ENCODE measurements around the gene MGMT. TPM values are rescaled to one million over a fixed set of nuclear protein-coding genes. Genes with fewer than 3 reads are reported as not detected.

MGMT gene
- polyA plus RNA-seq, 2 donors, result 8.6 to 13.0 TPM

- 90 to 94% methylated on average over 10 to 11 of the region's 11 CpGs for WGBS, 2 donors
- Histone ChIP-seq H3K27ac (ENCODE audit: low read depth in 2 of 2, low read length in 1 of 2) (no peak overlapping the region), H3K9me3 (ENCODE audit: control insufficient read depth in 2 of 2, insufficient read depth in 1 of 2, low read depth in 1 of 2, low read length in 1 of 2) (peaks cover 0 to 3% of the 10 kb centered on the region in 2 donors), H3K4me1 (ENCODE audit: control insufficient read depth in 2 of 2, insufficient read depth in 2 of 2, low read length in 1 of 2) (peaks cover 0 to 2% of the 10 kb centered on the region in 2 donors), H3K36me3 (ENCODE audit: control insufficient read depth in 2 of 2, insufficient read depth in 2 of 2, low read length in 1 of 2) (no peaks in the 10 kb centered on the region), H3K4me3 (ENCODE audit: low read depth in 1 of 2, low read length in 2 of 2) (no peak overlapping the region), H3K27me3 (ENCODE audit: control insufficient read depth in 1 of 2, insufficient read depth in 2 of 2, low read length in 2 of 2) (no peaks in the 10 kb centered on the region)
These were observed 239.5 kb downstream of the MGMT start for GRCh38 chr10:129706523-129706922.

GRCh38 chr10:129707406-129708388 lies 240.7 kb downstream of the MGMT start:
- Histone ChIP-seq H3K4me1 (ENCODE audit: control insufficient read depth in 2 of 2, insufficient read depth in 2 of 2, low read length in 1 of 2) (peaks cover 0 to 2% of the 10 kb centered on the region in 2 donors), H3K9me3 (ENCODE audit: control insufficient read depth in 2 of 2, insufficient read depth in 1 of 2, low read depth in 1 of 2, low read length in 1 of 2) (peaks cover 0 to 3% of the 10 kb centered on the region in 2 donors), H3K4me3 (ENCODE audit: low read depth in 1 of 2, low read length in 2 of 2) (no peak overlapping the region), H3K27ac (ENCODE audit: low read depth in 2 of 2, low read length in 1 of 2) (no peak overlapping the region), H3K27me3 (ENCODE audit: control insufficient read depth in 1 of 2, insufficient read depth in 2 of 2, low read length in 2 of 2) (no peaks in the 10 kb centered on the region), H3K36me3 (ENCODE audit: control insufficient read depth in 2 of 2, insufficient read depth in 2 of 2, low read length in 1 of 2) (no peaks in the 10 kb centered on the region)
- 61 to 70% methylated on average over 37 of the region's 37 CpGs for WGBS, 2 donors

- H3K36me3 ChIP-seq (ENCODE audit: control insufficient read depth in 2 of 2, insufficient read depth in 2 of 2, low read length in 1 of 2), result no peaks in the 10 kb centered on the region
- WGBS, 2 donors, result 88 to 91% methylated on average over 7 of the region's 7 CpGs
- H3K4me1 ChIP-seq (ENCODE audit: control insufficient read depth in 2 of 2, insufficient read depth in 2 of 2, low read length in 1 of 2), result peaks cover 0 to 2% of the 10 kb centered on the region in 2 donors
- H3K27me3 ChIP-seq (ENCODE audit: control insufficient read depth in 1 of 2, insufficient read depth in 2 of 2, low read length in 2 of 2), result no peaks in the 10 kb centered on the region
- no peaks in the 10 kb centered on the region for H3K9me3 ChIP-seq (ENCODE audit: control insufficient read depth in 2 of 2, insufficient read depth in 1 of 2, low read depth in 1 of 2, low read length in 1 of 2)
- no peak overlapping the region for H3K27ac ChIP-seq (ENCODE audit: low read depth in 2 of 2, low read length in 1 of 2)
- no peak overlapping the region for H3K4me3 ChIP-seq (ENCODE audit: low read depth in 1 of 2, low read length in 2 of 2)
These were observed 242.1 kb downstream of the MGMT start for GRCh38 chr10:129709101-129709500.

GRCh38 chr10:129709627-129710509 lies 242.8 kb downstream of the MGMT start:
- Histone ChIP-seq H3K4me3 (ENCODE audit: low read depth in 1 of 2, low read length in 2 of 2) (no peak overlapping the region), H3K27me3 (ENCODE audit: control insufficient read depth in 1 of 2, insufficient read depth in 2 of 2, low read length in 2 of 2) (no peaks in the 10 kb centered on the region), H3K4me1 (ENCODE audit: control insufficient read depth in 2 of 2, insufficient read depth in 2 of 2, low read length in 1 of 2) (peaks cover 0 to 1% of the 10 kb centered on the region in 2 donors), H3K27ac (ENCODE audit: low read depth in 2 of 2, low read length in 1 of 2) (no peak overlapping the region), H3K9me3 (ENCODE audit: control insufficient read depth in 2 of 2, insufficient read depth in 1 of 2, low read depth in 1 of 2, low read length in 1 of 2) (no peaks in the 10 kb centered on the region), H3K36me3 (ENCODE audit: control insufficient read depth in 2 of 2, insufficient read depth in 2 of 2, low read length in 1 of 2) (no peaks in the 10 kb centered on the region)
- WGBS, 2 donors, result 95% methylated on average over 16 of the region's 16 CpGs

GRCh38 chr10:129710510-129710847 lies 243.4 kb downstream of the MGMT start:
- no peaks in the 10 kb centered on the region for H3K36me3 ChIP-seq (ENCODE audit: control insufficient read depth in 2 of 2, insufficient read depth in 2 of 2, low read length in 1 of 2)
- no peak overlapping the region for H3K27ac ChIP-seq (ENCODE audit: low read depth in 2 of 2, low read length in 1 of 2)
- H3K4me1 ChIP-seq (ENCODE audit: control insufficient read depth in 2 of 2, insufficient read depth in 2 of 2, low read length in 1 of 2), result no peaks in the 10 kb centered on the region
- H3K9me3 ChIP-seq (ENCODE audit: control insufficient read depth in 2 of 2, insufficient read depth in 1 of 2, low read depth in 1 of 2, low read length in 1 of 2), result no peaks in the 10 kb centered on the region
- no peak overlapping the region for H3K4me3 ChIP-seq (ENCODE audit: low read depth in 1 of 2, low read length in 2 of 2)
- no peaks in the 10 kb centered on the region for H3K27me3 ChIP-seq (ENCODE audit: control insufficient read depth in 1 of 2, insufficient read depth in 2 of 2, low read length in 2 of 2)
- WGBS, 2 donors, result 85 to 88% methylated on average over 4 of the region's 4 CpGs

- Histone ChIP-seq H3K36me3 (ENCODE audit: control insufficient read depth in 2 of 2, insufficient read depth in 2 of 2, low read length in 1 of 2) (no peaks in the 10 kb centered on the region), H3K4me1 (ENCODE audit: control insufficient read depth in 2 of 2, insufficient read depth in 2 of 2, low read length in 1 of 2) (no peaks in the 10 kb centered on the region), H3K9me3 (ENCODE audit: control insufficient read depth in 2 of 2, insufficient read depth in 1 of 2, low read depth in 1 of 2, low read length in 1 of 2) (no peaks in the 10 kb centered on the region), H3K27me3 (ENCODE audit: control insufficient read depth in 1 of 2, insufficient read depth in 2 of 2, low read length in 2 of 2) (no peaks in the 10 kb centered on the region), H3K27ac (ENCODE audit: low read depth in 2 of 2, low read length in 1 of 2) (no peak overlapping the region), H3K4me3 (ENCODE audit: low read depth in 1 of 2, low read length in 2 of 2) (no peak overlapping the region)
- WGBS, 2 donors, result 74 to 78% methylated on average over 6 of the region's 6 CpGs
These were observed 244.2 kb downstream of the MGMT start for GRCh38 chr10:129711291-129711690.

GRCh38 chr10:129712000-129712399 lies 245.0 kb downstream of the MGMT start:
- Histone ChIP-seq H3K27ac (ENCODE audit: low read depth in 2 of 2, low read length in 1 of 2) (no peak overlapping the region), H3K9me3 (ENCODE audit: control insufficient read depth in 2 of 2, insufficient read depth in 1 of 2, low read depth in 1 of 2, low read length in 1 of 2) (no peaks in the 10 kb centered on the region), H3K4me3 (ENCODE audit: low read depth in 1 of 2, low read length in 2 of 2) (no peak overlapping the region), H3K36me3 (ENCODE audit: control insufficient read depth in 2 of 2, insufficient read depth in 2 of 2, low read length in 1 of 2) (no peaks in the 10 kb centered on the region), H3K27me3 (ENCODE audit: control insufficient read depth in 1 of 2, insufficient read depth in 2 of 2, low read length in 2 of 2) (no peaks in the 10 kb centered on the region), H3K4me1 (ENCODE audit: control insufficient read depth in 2 of 2, insufficient read depth in 2 of 2, low read length in 1 of 2) (no peaks in the 10 kb centered on the region)
- WGBS, 2 donors, result 96% methylated on average over 8 of the region's 8 CpGs

- H3K27me3 ChIP-seq (ENCODE audit: control insufficient read depth in 1 of 2, insufficient read depth in 2 of 2, low read length in 2 of 2), result no peaks in the 10 kb centered on the region
- WGBS, 2 donors, result 95 to 96% methylated on average over 14 of the region's 14 CpGs
- H3K4me1 ChIP-seq (ENCODE audit: control insufficient read depth in 2 of 2, insufficient read depth in 2 of 2, low read length in 1 of 2), result no peaks in the 10 kb centered on the region
- no peak overlapping the region for H3K27ac ChIP-seq (ENCODE audit: low read depth in 2 of 2, low read length in 1 of 2)
- no peaks in the 10 kb centered on the region for H3K9me3 ChIP-seq (ENCODE audit: control insufficient read depth in 2 of 2, insufficient read depth in 1 of 2, low read depth in 1 of 2, low read length in 1 of 2)
- H3K36me3 ChIP-seq (ENCODE audit: control insufficient read depth in 2 of 2, insufficient read depth in 2 of 2, low read length in 1 of 2), result no peaks in the 10 kb centered on the region
- H3K4me3 ChIP-seq (ENCODE audit: low read depth in 1 of 2, low read length in 2 of 2), result no peak overlapping the region
These were observed 246.7 kb downstream of the MGMT start for GRCh38 chr10:129713659-129714265.

- no peak overlapping the region for H3K27ac ChIP-seq (ENCODE audit: low read depth in 2 of 2, low read length in 1 of 2)
- H3K9me3 ChIP-seq (ENCODE audit: control insufficient read depth in 2 of 2, insufficient read depth in 1 of 2, low read depth in 1 of 2, low read length in 1 of 2), result peaks cover 0 to 11% of the 10 kb centered on the region in 2 donors
- 89 to 90% methylated on average over 15 of the region's 15 CpGs for WGBS, 2 donors
- no peaks in the 10 kb centered on the region for H3K36me3 ChIP-seq (ENCODE audit: control insufficient read depth in 2 of 2, insufficient read depth in 2 of 2, low read length in 1 of 2)
- H3K4me3 ChIP-seq (ENCODE audit: low read depth in 1 of 2, low read length in 2 of 2), result no peak overlapping the region
- no peaks in the 10 kb centered on the region for H3K27me3 ChIP-seq (ENCODE audit: control insufficient read depth in 1 of 2, insufficient read depth in 2 of 2, low read length in 2 of 2)
- H3K4me1 ChIP-seq (ENCODE audit: control insufficient read depth in 2 of 2, insufficient read depth in 2 of 2, low read length in 1 of 2), result no peaks in the 10 kb centered on the region
These were observed 248.8 kb downstream of the MGMT start for GRCh38 chr10:129715805-129716204.

All from esophagus (tissue), 2 donors.